Amniotic epithelial cell (primary cell): ENCODE results near the gene ORMDL3.

ENCODE experiments used
- DNase-seq: peaks from one replicate; pipeline ENCODE4 v3.0.0-alpha.2; 2010; ENCODE audit warnings: low read depth

The ORMDL3 gene

GRCh38 chr17:39871801-39872200 is 55.6 kb downstream of the ORMDL3 start:
- no peak for DNase-seq
